GM21528 (cell line): ENCODE measurements around the gene OR52L1.

ENCODE experiments used
- ATAC-seq: cut with Tn5 transposase; IDR thresholded peaks from one replicate; pipeline ENCODE4 v1.9.1; 2021; ENCODE audit warnings: mild to moderate bottlenecking, moderate library complexity; ENCODE audit not compliant: unreplicated experiment, low FRiP score

The OR52L1 gene

DNA sequence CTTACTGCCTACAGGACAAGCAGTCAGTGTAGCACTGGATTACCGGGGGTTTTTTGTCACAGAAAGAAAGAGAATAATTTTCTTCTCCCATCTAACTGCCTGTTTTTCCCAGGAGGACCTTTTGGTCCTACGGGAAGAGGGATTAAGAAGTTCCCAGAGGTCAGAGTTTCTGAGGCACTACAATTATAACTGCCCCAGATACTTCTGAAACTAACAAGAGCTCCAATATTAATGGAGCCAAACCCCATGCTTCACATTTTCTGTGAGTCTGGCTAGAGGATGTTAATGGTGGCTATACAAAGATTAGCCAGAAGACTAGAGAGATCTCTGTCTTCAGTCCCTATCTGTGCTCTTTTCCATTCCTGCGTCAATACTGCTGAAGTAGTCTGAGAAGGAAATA, 44.8 kb downstream of the OR52L1 start, which contains the start of gene OR56A3:
Gene OR56A3 (plus strand): TSS at position 301 of the 400 bp plus-strand sequence. CDS start 5,096 bp downstream, outside the sequence.
- no peak for ATAC-seq

GRCh38 chr11:5940748-5941147, 46.0 kb downstream of the OR52L1 start:
- no peak for ATAC-seq

- no peak for ATAC-seq
Observed at GRCh38 chr11:5938603-5938965, 48.2 kb downstream of the OR52L1 start.

GRCh38 chr11:5937868-5938602, 48.8 kb downstream of the OR52L1 start:
- ATAC-seq, result no peak
